Body of pancreas (tissue), 4 donors: ENCODE measurements around the gene NCAPD2. TPM values are rescaled to one million over a fixed set of nuclear protein-coding genes. Genes with fewer than 3 reads are reported as not detected.

Experiments
- ATAC-seq: fragments of 150-250 bp; one replicate; pipeline ENCODE4 v1.9.1; 2016
- DNase-seq, 4 donors: peaks; one replicate each; pipeline ENCODE4 v3.0.0-alpha.2; 2019
- H3K27ac ChIP-seq, 4 donors: fragments of 200-600 bp; sonication (generic); 1 replicate in 3 of 4; 2 replicates in 1 of 4; pipeline versions ENCODE4 v1.5.1 to v1.6.1; 2016 to 2019; ENCODE audit warnings: mild to moderate bottlenecking in 1 of 4, mixed read lengths in 1 of 4, moderate library complexity in 1 of 4
- H3K27me3 ChIP-seq, 2 donors: fragments of 200-600 bp; sonication (generic); one replicate each; pipeline ENCODE4 v1.6.0; 2016; ENCODE audit warnings: mild to moderate bottlenecking in 1 of 2
- H3K36me3 ChIP-seq, 2 donors: fragments of 200-600 bp; sonication (generic); replicated peaks in 1 of 2; 2 replicates each; pipeline ENCODE4 v1.5.1; 2016; ENCODE audit warnings: low read depth in 2 of 2; ENCODE audit not compliant: insufficient read depth in 1 of 2
- H3K4me1 ChIP-seq: fragments of 200-600 bp; sonication (generic); one replicate; pipeline ENCODE4 v1.6.0; 2016
- H3K4me3 ChIP-seq, 2 donors: fragments of 200-600 bp; sonication (generic); 1 replicate in 1 of 2; 2 replicates in 1 of 2; pipeline ENCODE4 v1.5.1; 2016 to 2019
- H3K9me3 ChIP-seq, 3 donors: fragments of 200-600 bp; sonication (generic); 1 replicate in 2 of 3; 2 replicates in 1 of 3; pipeline ENCODE4 v1.5.1; 2016
- CTCF ChIP-seq, 7 experiments: fragments of 450-650 bp in 4 of 7; fragments of 200-600 bp in 3 of 7; sonication (generic) in 3 of 7; IDR thresholded peaks; one replicate each; pipeline ENCODE4 v1.5.1; 2016 to 2019; ENCODE audit warnings: antibody characterized with exemption in 7 of 7
- POLR2A ChIP-seq, 3 donors: fragments of 450-650 bp; IDR thresholded peaks; one replicate each; pipeline ENCODE4 v1.6.1; 2016; ENCODE audit warnings: antibody characterized with exemption in 3 of 3, mild to moderate bottlenecking in 2 of 3
- WGBS, 2 donors: methylation state at CpG; one replicate each; pipeline ENCODE4 v1.1.5; 2017; 5-methylcytosine and 5-hydroxymethylcytosine counted together
- intact Hi-C: fragments of 100-400 bp; cut with DNase I; formaldehyde crosslinking; loops from one replicate; pipeline ENCODE4 v1.15.1; 2023
- total RNA-seq, 2 donors: library from RNA; depleted of rRNA; stranded (reverse); fragments of >200 nt; gene quantifications; one replicate each; pipeline ENCODE4 v1.1.0, GENCODE V29; 2016

Gene NCAPD2
- total RNA-seq, 2 donors from 2014 or later = 9.3 to 46.1 TPM

- Histone ChIP-seq H3K9me3 (no peaks in the 10 kb centered on the region), H3K27ac (no peak overlapping the region), H3K36me3 (peaks cover 4 to 33% of the 10 kb centered on the region in 2 donors), H3K4me1 (peaks cover 11% of the 10 kb centered on the region), H3K4me3 (no peak overlapping the region), H3K27me3 (no peaks in the 10 kb centered on the region)
- peak; percentile 35 to 69 (median 55) for TF ChIP-seq CTCF (IDR thresholded peaks at IDR 0.05)
- TF ChIP-seq POLR2A (IDR thresholded peaks at IDR 0.05) = no peak
- ATAC-seq = no peak
- intact Hi-C loops = no loop called here
- DNase-seq = peak; percentile 42 to 64 (median 56)
- WGBS, 2 donors = 63 to 67% methylated on average over 5 to 8 of the region's 8 CpGs
Measured at GRCh38 chr12:6563448-6564050, 69.6 kb downstream of the NCAPD2 start.

- Histone ChIP-seq H3K9me3 (no peaks in the 10 kb centered on the region), H3K36me3 (peaks cover 6 to 24% of the 10 kb centered on the region in 2 donors), H3K27me3 (no peaks in the 10 kb centered on the region), H3K27ac (peak overlapping the region in 1 of 4 donors; percentile 82), H3K4me3 (peak overlapping the region in 1 of 2 donors; percentile 58), H3K4me1 (peaks cover 26% of the 10 kb centered on the region)
- intact Hi-C loops = no loop called here
- WGBS, 2 donors = 48% methylated on average over 8 of the region's 8 CpGs
- DNase-seq (no peak), ATAC-seq (no peak)
- no peak for TF ChIP-seq POLR2A (IDR thresholded peaks at IDR 0.05)
- no peak for TF ChIP-seq CTCF (IDR thresholded peaks at IDR 0.05)
Measured at GRCh38 chr12:6567112-6567670, 73.3 kb downstream of the NCAPD2 start.

GRCh38 chr12:6569312-6569711 lies 75.4 kb downstream of the NCAPD2 start:
- Histone ChIP-seq H3K27me3 (no peaks in the 10 kb centered on the region), H3K36me3 (peaks cover 15 to 32% of the 10 kb centered on the region in 2 donors), H3K4me3 (no peak overlapping the region), H3K27ac (peak overlapping the region in 1 of 4 donors; percentile 16), H3K9me3 (no peaks in the 10 kb centered on the region), H3K4me1 (peaks cover 26% of the 10 kb centered on the region)
- ATAC-seq (no peak), DNase-seq (no peak)
- TF ChIP-seq CTCF (IDR thresholded peaks at IDR 0.05) = no peak
- TF ChIP-seq POLR2A (IDR thresholded peaks at IDR 0.05) = no peak
- WGBS, 2 donors = 72 to 80% methylated on average over 12 of the region's 12 CpGs
- intact Hi-C loops = no loop called here

- 31 to 33% methylated on average over 7 of the region's 7 CpGs for WGBS, 2 donors
- TF ChIP-seq POLR2A (IDR thresholded peaks at IDR 0.05) (no peak), CTCF (IDR thresholded peaks at IDR 0.05) (no peak)
- intact Hi-C loops = no loop called here
- DNase-seq (no peak), ATAC-seq (no peak)
- Histone ChIP-seq H3K4me1 (peaks cover 26% of the 10 kb centered on the region), H3K27me3 (no peaks in the 10 kb centered on the region), H3K9me3 (no peaks in the 10 kb centered on the region), H3K27ac (peak overlapping the region in 1 of 4 donors; percentile 16), H3K36me3 (peaks cover 15 to 36% of the 10 kb centered on the region in 2 donors), H3K4me3 (no peak overlapping the region)
Measured at GRCh38 chr12:6569786-6570185, 75.9 kb downstream of the NCAPD2 start.
